Endothelial cell of umbilical vein (primary cell): ENCODE measurements around the gene MACO1. TPM values are rescaled to one million over a fixed set of nuclear protein-coding genes. Genes with fewer than 3 reads are reported as not detected.

Experiments used
- BruUV-seq: library from RNA; stranded (reverse); fragments of 400-500 nt; replicated peaks from 2 replicates; lab custom pipeline; 2021; lab: Mats Ljungman, UMichigan
- CTCF ChIA-PET: fragments of 300-600, 350-600 bp; sonication (Branson Sonifier 250); formaldehyde crosslinking; loops from one replicate; lab custom pipeline; 2021; ENCODE audit warnings: antibody characterized with exemption, inconsistent platforms; lab: Charles Lee
- POLR2A ChIA-PET: fragments of 300-600, 350-600 bp; sonication (Branson Sonifier 250); formaldehyde crosslinking; loops from one replicate; lab custom pipeline; 2021; ENCODE audit warnings: antibody characterized with exemption, inconsistent platforms; lab: Charles Lee
- DNase-seq: peaks from one replicate; pipeline ENCODE4 v3.0.0-alpha.2; 2011; ENCODE audit warnings: low read depth, low spot score
- FAIRE-seq: peaks from 2 replicates; lab custom pipeline; 2011; peaks lifted over from hg19 to GRCh38; lab: Jason Lieb, UNC
- H2AFZ ChIP-seq: 2 replicates; pipeline ENCODE4 v1.6.0; 2012; ENCODE audit warnings: low read depth, low read length, control low read depth, inconsistent platforms
- H3K27ac ChIP-seq: 2 replicates; pipeline ENCODE4 v1.5.1; 2011; ENCODE audit warnings: low read depth, mild to moderate bottlenecking, control low read depth, low read length, moderate library complexity; ENCODE audit not compliant: insufficient read depth
- H3K27me3 ChIP-seq, 2 experiments: 2 replicates each; pipeline versions ENCODE4 v1.6.0 to v1.6.1; 2011; ENCODE audit warnings: low read length in 2 of 2, mixed read lengths in 1 of 2; ENCODE audit not compliant: control insufficient read depth in 2 of 2, insufficient read depth in 2 of 2
- H3K36me3 ChIP-seq, 2 experiments: 2 replicates in 1 of 2; 3 replicates in 1 of 2; pipeline ENCODE4 v1.5.1; 2011; ENCODE audit warnings: low read length in 2 of 2, mild to moderate bottlenecking in 1 of 2, moderate library complexity in 1 of 2; ENCODE audit not compliant: control insufficient read depth in 2 of 2, insufficient read depth in 2 of 2; ENCODE audit errors: extremely low read depth in 1 of 2
- H3K4me1 ChIP-seq: 3 replicates; pipeline ENCODE4 v1.5.1; 2011; ENCODE audit warnings: mild to moderate bottlenecking, low read length; ENCODE audit not compliant: control insufficient read depth, insufficient read depth; ENCODE audit errors: extremely low read depth
- H3K4me2 ChIP-seq: 2 replicates; pipeline ENCODE4 v1.6.1; 2011; ENCODE audit warnings: low read length, control low read depth, mixed read lengths; ENCODE audit not compliant: insufficient read depth
- H3K4me3 ChIP-seq, 3 experiments: fragments of 200-600 bp in 1 of 3; sonication (generic), shearing (Covaris generic) in 1 of 3; replicated peaks in 1 of 3; 2 replicates each; pipeline ENCODE4 v1.5.1; 2011 to 2016; ENCODE audit warnings: control low read depth in 3 of 3, low read length in 3 of 3, mild to moderate bottlenecking in 2 of 3, inconsistent platforms in 1 of 3, low read depth in 1 of 3, moderate library complexity in 1 of 3; ENCODE audit not compliant: insufficient read depth in 1 of 3
- H3K79me2 ChIP-seq: 2 replicates; pipeline ENCODE4 v1.6.0; 2012; ENCODE audit warnings: low read length, inconsistent platforms; ENCODE audit not compliant: control insufficient read depth, insufficient read depth
- H3K9ac ChIP-seq: replicated peaks from 2 replicates; pipeline ENCODE3; 2011; ENCODE audit warnings: low read length, control low read depth; ENCODE audit not compliant: insufficient read depth; ENCODE audit errors: extremely low read depth
- H3K9me1 ChIP-seq: replicated peaks from 3 replicates; pipeline ENCODE4 v1.6.0; 2011; ENCODE audit warnings: mild to moderate bottlenecking, low read length; ENCODE audit not compliant: control insufficient read depth, insufficient read depth; ENCODE audit errors: extremely low read depth
- H3K9me3 ChIP-seq: replicated peaks from 2 replicates; pipeline ENCODE4 v1.5.1; 2012; ENCODE audit warnings: low read length, inconsistent platforms; ENCODE audit not compliant: control insufficient read depth, insufficient read depth
- H4K20me1 ChIP-seq: replicated peaks from 2 replicates; pipeline ENCODE3; 2011; ENCODE audit warnings: mild to moderate bottlenecking, low read length; ENCODE audit not compliant: control insufficient read depth, insufficient read depth; ENCODE audit errors: extremely low read depth
- CTCF ChIP-seq, 2 donors: IDR thresholded peaks; 1 replicate in 1 of 2; 2 replicates in 1 of 2; pipeline ENCODE4 v1.5.1; 2011; ENCODE audit warnings: low read length in 2 of 2, mild to moderate bottlenecking in 2 of 2, moderate library complexity in 2 of 2, control low read depth in 1 of 2, inconsistent platforms in 1 of 2, low read depth in 1 of 2; ENCODE audit not compliant: insufficient read depth in 1 of 2; ENCODE audit errors: extremely low read depth in 1 of 2
- MAX ChIP-seq: IDR thresholded peaks from 2 replicates; pipeline ENCODE4 v1.6.1; 2011; ENCODE audit not compliant: insufficient read depth, insufficient read length
- POLR2A ChIP-seq: IDR thresholded peaks from 2 replicates; pipeline ENCODE4 v1.6.1; 2012; ENCODE audit warnings: low read depth, mild to moderate bottlenecking, control low read depth, low read length
- POLR2AphosphoS5 ChIP-seq: IDR thresholded peaks from 2 replicates; pipeline ENCODE4 v1.6.1; 2012; ENCODE audit warnings: low read depth, mild to moderate bottlenecking, control low read depth, low read length, moderate library complexity; ENCODE audit not compliant: insufficient read depth
- dilution Hi-C: fragments of 300-500 bp; cut with MboI; formaldehyde crosslinking; loops from one replicate; pipeline ENCODE4 v1.15.0; 2019; ENCODE audit warnings: low sequenced_read_pairs; ENCODE audit not compliant: extremely low pct_ligation_motif_present
- intact Hi-C: fragments of 100-400 bp; cut with micrococcal nuclease; formaldehyde crosslinking; loops from one replicate; pipeline ENCODE4 v1.10.0; 2022
- polyA plus RNA-seq, 4 experiments: library from polyadenylated mRNA; depleted of rRNA in 3 of 4; stranded (reverse) in 3 of 4; unstranded in 1 of 4; fragments of >200 nt; gene quantifications; 2 replicates each; pipeline versions ENCODE4 v1.2.1 to v1.2.3, GENCODE V29; 2011 to 2012; ENCODE audit warnings: missing spikeins in 1 of 4
- total RNA-seq: library from RNA; stranded (reverse); gene quantifications from 2 replicates; pipeline ENCODE4 v1.2.3, GENCODE V29; 2021

Gene MACO1
- total and polyA plus RNA-seq, 2 donors (not counting 3 experiments of a cell fraction or from before 2014, with no cell fraction given), result 7.7 to 24.4 TPM

GRCh38 chr1:25501235-25502058 is 70.8 kb downstream of the MACO1 start:
- Histone ChIP-seq H3K79me2 (no peaks in the 10 kb centered on the region), H3K4me3 (no peak overlapping the region), H3K27me3 (no peaks in the 10 kb centered on the region), H4K20me1 (no peaks in the 10 kb centered on the region), H3K9me1 (no peaks in the 10 kb centered on the region), H3K36me3 (peaks cover 5 to 15% of the 10 kb centered on the region in 2 experiments), H3K9ac (no peak overlapping the region), H3K4me2 (no peak overlapping the region), H3K9me3 (no peaks in the 10 kb centered on the region), H3K4me1 (no peaks in the 10 kb centered on the region), H3K27ac (no peak overlapping the region), H2AFZ (no peak overlapping the region)
- intact Hi-C loops (no loop called here), dilution Hi-C loops (no loop called here)
- CTCF ChIA-PET, result interaction anchor here (0.6 to 2.3 kb wide), 7 partner anchors 14 to 321 kb away, joined by 3 to 14 read pairs (median 3); no protein-coding TSS in a partner anchor
- DNase-seq (no peak), FAIRE-seq (no peak)
- no peak for TF ChIP-seq MAX
- TF ChIP-seq CTCF (IDR thresholded peaks at IDR 0.05; ENCODE audit: extremely low read depth in 1 of 2, insufficient read depth in 1 of 2, low read depth in 1 of 2, low read length in 2 of 2), result peak; percentile 24 to 28
- no peak for TF ChIP-seq POLR2A
- TF ChIP-seq POLR2AphosphoS5, result no peak
- no TSS peak for BruUV-seq
- POLR2A ChIA-PET, result no interaction called here
